NT2/D1 (cell line): ENCODE data around the gene PCP4L1.
"Not testable (repeated sequence)": the region's sequence is repeated elsewhere in the genome, so short reads cannot be mapped to it uniquely, and the experiment has no call there.

Experiments used
- DNase-seq: peaks from one replicate; pipeline ENCODE4 v3.0.0-alpha.2; 2011; ENCODE audit warnings: low read depth, low spot score
- H3K27me3 ChIP-seq: 2 replicates; pipeline ENCODE4 v1.6.0; 2011; ENCODE audit warnings: mild to moderate bottlenecking; ENCODE audit not compliant: insufficient read length, insufficient read depth
- H3K36me3 ChIP-seq: 2 replicates; pipeline ENCODE4 v1.6.1; 2011; ENCODE audit warnings: mild to moderate bottlenecking, low read length, mixed read lengths; ENCODE audit not compliant: insufficient read depth, insufficient read length
- H3K4me1 ChIP-seq: 2 replicates; pipeline ENCODE4 v1.5.1; 2011; ENCODE audit not compliant: insufficient read depth, insufficient read length
- H3K4me3 ChIP-seq: 2 replicates; pipeline ENCODE4 v1.5.1; 2011; ENCODE audit warnings: low read depth; ENCODE audit not compliant: insufficient read length
- H3K9ac ChIP-seq: 2 replicates; pipeline ENCODE4 v1.6.0; 2011; ENCODE audit warnings: low read depth; ENCODE audit not compliant: insufficient read length
- H3K9me3 ChIP-seq: 2 replicates; pipeline ENCODE4 v1.5.1; 2011; ENCODE audit warnings: mild to moderate bottlenecking, low read length; ENCODE audit not compliant: insufficient read depth
- SUZ12 ChIP-seq: IDR thresholded peaks from 2 replicates; pipeline ENCODE4 v1.6.1; 2011; ENCODE audit not compliant: insufficient read length, insufficient read depth; ENCODE audit errors: extremely low read depth
- YY1 ChIP-seq: IDR thresholded peaks from 2 replicates; pipeline ENCODE4 v1.6.1; 2011; ENCODE audit not compliant: insufficient read length, insufficient read depth
- ZNF274 ChIP-seq: IDR thresholded peaks from 2 replicates; pipeline ENCODE4 v1.6.1; 2011; ENCODE audit warnings: mild to moderate bottlenecking, low read depth, low read length

PCP4L1 gene

GRCh38 chr1:161311595-161312181 lies 53.1 kb downstream of the PCP4L1 start:
- TF ChIP-seq YY1, result no peak
- no peak for TF ChIP-seq SUZ12
- TF ChIP-seq ZNF274, result no peak
- H3K27me3 ChIP-seq, result no peaks in the 10 kb centered on the region
- no peak for DNase-seq
- no peaks in the 10 kb centered on the region for H3K9me3 ChIP-seq
- H3K36me3 ChIP-seq, result no peaks in the 10 kb centered on the region
- no peak overlapping the region for H3K4me3 ChIP-seq
- H3K4me1 ChIP-seq, result peaks cover 5% of the 10 kb centered on the region
- no peak overlapping the region for H3K9ac ChIP-seq

DNA sequence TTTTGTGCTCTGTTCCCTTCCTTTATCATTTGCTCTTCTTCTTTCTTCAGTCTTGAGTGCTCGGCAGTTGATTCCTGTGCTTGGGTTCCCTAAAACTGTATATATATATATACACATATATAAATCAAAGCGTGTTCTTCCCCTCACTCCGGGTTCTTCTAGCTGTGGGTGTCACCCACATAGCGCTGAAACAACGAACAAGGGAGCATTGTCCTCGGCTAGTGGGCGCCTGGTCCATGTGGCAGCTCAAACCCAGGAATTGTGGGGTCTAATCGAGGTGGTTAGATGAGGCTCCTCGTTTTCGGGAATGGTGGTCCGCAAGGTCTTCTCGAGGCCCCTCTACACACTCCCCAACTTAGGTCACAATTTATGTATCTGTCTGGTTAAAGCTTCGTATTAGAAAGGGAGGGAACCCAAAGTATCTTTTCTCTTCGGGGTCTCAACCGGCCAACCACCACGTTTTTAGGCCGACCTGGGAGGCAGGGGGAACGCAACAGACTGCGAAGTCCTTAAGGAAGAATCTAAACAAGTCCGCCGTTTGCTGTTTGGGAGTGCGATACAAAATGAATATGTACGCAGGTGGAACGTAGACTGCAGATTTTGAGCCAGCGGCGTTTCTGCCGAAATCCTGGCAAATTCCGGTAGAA lies 55.1 kb downstream of the PCP4L1 start:
- H3K36me3 ChIP-seq, result peaks cover 7% of the 10 kb centered on the region
- H3K9me3 ChIP-seq, result no peaks in the 10 kb centered on the region
- no peaks in the 10 kb centered on the region for H3K27me3 ChIP-seq
- DNase-seq, result no peak
- peaks cover 2% of the 10 kb centered on the region for H3K4me1 ChIP-seq
- peak overlapping the region; percentile 99 for H3K9ac ChIP-seq
- peak overlapping the region; percentile 97 for H3K4me3 ChIP-seq
- TF ChIP-seq SUZ12 (no peak), YY1 (no peak), ZNF274 (no peak)

GRCh38 chr1:161314201-161314981 lies 55.8 kb downstream of the PCP4L1 start, which contains the start of gene SDHC:
SDHC (plus strand) TSS chr1:161314381; CDS start chr1:161314406, 25 bp downstream.
- TF ChIP-seq ZNF274, result no peak
- no peak for TF ChIP-seq SUZ12
- peak; percentile 86 for TF ChIP-seq YY1
- Histone ChIP-seq H3K4me3 (peak within 1 kb of the TSS; percentile 97), H3K36me3 (peaks cover 14% of the 10 kb centered on the region), H3K27me3 (no peaks in the 10 kb centered on the region), H3K4me1 (peaks cover 2% of the 10 kb centered on the region), H3K9ac (peak within 1 kb of the TSS; percentile 99), H3K9me3 (no peaks in the 10 kb centered on the region)
- DNase-seq, result peak; percentile 95

GRCh38 chr1:161315841-161316674 lies 57.5 kb downstream of the PCP4L1 start:
- peak; percentile 36 for DNase-seq
- peak overlapping the region; percentile 46 for H3K9ac ChIP-seq
- H3K9me3 ChIP-seq, H3K4me1 ChIP-seq, H3K27me3 ChIP-seq: not testable (repeated sequence)
- peak overlapping the region; percentile 16 for H3K4me3 ChIP-seq
- peaks cover 21% of the 10 kb centered on the region for H3K36me3 ChIP-seq

GRCh38 chr1:161324020-161324419 lies 65.5 kb downstream of the PCP4L1 start:
- no peak for DNase-seq
- Histone ChIP-seq H3K36me3 (peaks cover 69% of the 10 kb centered on the region), H3K4me1 (no peaks in the 10 kb centered on the region), H3K9ac (no peak overlapping the region), H3K4me3 (no peak overlapping the region), H3K9me3 (no peaks in the 10 kb centered on the region), H3K27me3 (no peaks in the 10 kb centered on the region)
- TF ChIP-seq SUZ12 (no peak), ZNF274 (no peak), YY1 (no peak)

GRCh38 chr1:161330346-161330745 lies 71.8 kb downstream of the PCP4L1 start:
- no peaks in the 10 kb centered on the region for H3K4me1 ChIP-seq
- no peak overlapping the region for H3K4me3 ChIP-seq
- DNase-seq, result no peak
- H3K36me3 ChIP-seq, result peaks cover 91% of the 10 kb centered on the region
- H3K9ac ChIP-seq, result no peak overlapping the region
- no peaks in the 10 kb centered on the region for H3K9me3 ChIP-seq
- TF ChIP-seq ZNF274 (no peak), SUZ12 (no peak), YY1 (no peak)
- H3K27me3 ChIP-seq, result no peaks in the 10 kb centered on the region

GRCh38 chr1:161333166-161333565 lies 74.6 kb downstream of the PCP4L1 start:
- no peaks in the 10 kb centered on the region for H3K4me1 ChIP-seq
- TF ChIP-seq YY1 (no peak), SUZ12 (no peak), ZNF274 (no peak)
- H3K27me3 ChIP-seq, result no peaks in the 10 kb centered on the region
- DNase-seq, result no peak
- no peak overlapping the region for H3K4me3 ChIP-seq
- H3K9me3 ChIP-seq, result no peaks in the 10 kb centered on the region
- H3K36me3 ChIP-seq, result peaks cover 93% of the 10 kb centered on the region
- H3K9ac ChIP-seq, result no peak overlapping the region
